Measurements from ENCODE around the gene SYCP2. TPM values are rescaled to one million over a fixed set of nuclear protein-coding genes. Genes with fewer than 3 reads are reported as not detected.

The SYCP2 gene
- total and polyA plus RNA-seq, 11 donors: 0.59 to 2.6 (median 1.1) TPM

DNA sequence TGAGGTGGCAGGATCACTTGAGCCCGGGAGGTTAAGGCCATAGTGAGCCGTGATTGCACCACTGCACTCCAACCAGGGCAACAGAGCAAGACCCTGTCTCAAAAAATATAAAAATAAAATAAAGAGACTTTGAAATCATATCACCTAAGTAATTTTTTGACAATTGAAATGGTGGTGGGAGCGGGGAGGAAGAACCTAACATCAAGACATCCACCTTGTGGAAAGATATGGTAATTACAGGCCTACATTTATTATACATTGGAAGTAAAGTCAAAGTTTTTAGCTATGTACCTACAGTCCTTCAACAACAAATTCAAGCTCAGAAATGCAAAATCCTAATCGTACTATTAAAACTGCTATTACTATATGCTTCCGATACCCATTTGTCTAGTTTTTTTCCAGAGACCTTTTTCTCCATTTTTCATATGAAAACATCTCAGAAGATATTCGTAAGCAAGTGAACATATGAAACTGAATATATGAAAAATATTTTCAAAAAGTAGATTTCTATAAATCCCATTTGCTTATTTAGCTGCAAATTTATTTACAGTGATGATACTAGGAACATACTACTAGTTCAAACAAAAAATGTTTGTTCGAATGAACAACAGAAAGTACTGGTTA lies 83.3 kb downstream of the SYCP2 start:
- DNase-seq (no peak), ATAC-seq (peak in 1 of 4 donors; percentile 20)
- H3K9me3 ChIP-seq: no peaks in the 10 kb centered on the region
- H3K4me3 ChIP-seq: no peak overlapping the region
- intact Hi-C loops (cut with DNase I): loop anchor here in 5 of 10 donors (1.0 to 2.0 kb wide), 2 partner anchors 67 kb away; no protein-coding TSS in a partner anchor
- WGBS, 4 donors: 67 to 72% (median 71%) methylated on average over 7 of the region's 7 CpGs
- H3K4me1 ChIP-seq: no peaks in the 10 kb centered on the region
- H3K36me3 ChIP-seq: peaks cover 0 to 3% (median 0%) of the 10 kb centered on the region in 9 donors
- no peak overlapping the region for H3K27ac ChIP-seq
- H3K27me3 ChIP-seq: no peaks in the 10 kb centered on the region
- TF ChIP-seq, protein P1, sequence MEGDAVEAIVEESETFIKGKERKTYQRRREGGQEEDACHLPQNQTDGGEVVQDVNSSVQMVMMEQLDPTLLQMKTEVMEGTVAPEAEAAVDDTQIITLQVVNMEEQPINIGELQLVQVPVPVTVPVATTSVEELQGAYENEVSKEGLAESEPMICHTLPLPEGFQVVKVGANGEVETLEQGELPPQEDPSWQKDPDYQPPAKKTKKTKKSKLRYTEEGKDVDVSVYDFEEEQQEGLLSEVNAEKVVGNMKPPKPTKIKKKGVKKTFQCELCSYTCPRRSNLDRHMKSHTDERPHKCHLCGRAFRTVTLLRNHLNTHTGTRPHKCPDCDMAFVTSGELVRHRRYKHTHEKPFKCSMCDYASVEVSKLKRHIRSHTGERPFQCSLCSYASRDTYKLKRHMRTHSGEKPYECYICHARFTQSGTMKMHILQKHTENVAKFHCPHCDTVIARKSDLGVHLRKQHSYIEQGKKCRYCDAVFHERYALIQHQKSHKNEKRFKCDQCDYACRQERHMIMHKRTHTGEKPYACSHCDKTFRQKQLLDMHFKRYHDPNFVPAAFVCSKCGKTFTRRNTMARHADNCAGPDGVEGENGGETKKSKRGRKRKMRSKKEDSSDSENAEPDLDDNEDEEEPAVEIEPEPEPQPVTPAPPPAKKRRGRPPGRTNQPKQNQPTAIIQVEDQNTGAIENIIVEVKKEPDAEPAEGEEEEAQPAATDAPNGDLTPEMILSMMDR (IDR thresholded peaks at IDR 0.05): peak; percentile 62 to 78 (median 72)
- no peak for TF ChIP-seq POLR2A (IDR thresholded peaks at IDR 0.05)

DNA sequence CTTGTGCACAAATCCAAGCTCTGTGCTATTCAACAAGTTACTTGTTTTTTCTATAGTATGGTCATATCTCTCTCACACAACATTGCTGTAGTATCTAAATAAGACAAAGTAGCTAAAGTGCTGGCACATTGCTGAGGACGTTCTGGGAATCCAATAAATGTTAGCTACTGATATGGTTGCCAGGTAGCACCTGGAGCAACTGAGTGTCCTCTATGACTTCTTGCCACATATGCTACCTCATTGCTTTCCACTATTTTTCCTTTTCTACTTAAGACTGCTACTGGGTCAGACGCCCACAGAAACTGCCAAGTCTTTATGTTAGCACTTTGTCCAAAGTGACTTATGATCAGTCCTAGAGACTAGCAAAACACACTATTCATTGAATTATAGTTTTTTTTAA lies 85.3 kb downstream of the SYCP2 start:
- Histone ChIP-seq H3K4me3 (no peak overlapping the region), H3K9me3 (no peaks in the 10 kb centered on the region), H3K27ac (no peak overlapping the region), H3K27me3 (no peaks in the 10 kb centered on the region), H3K4me1 (no peaks in the 10 kb centered on the region), H3K36me3 (peaks cover 0 to 3% (median 0%) of the 10 kb centered on the region in 9 donors)
- DNase-seq (no peak), ATAC-seq (peak in 1 of 4 donors; percentile 20)
- WGBS, 4 donors: 47 to 75% (median 64%) methylated on average over 2 of the region's 2 CpGs
- intact Hi-C loops (cut with DNase I): loop anchor here in 5 of 10 donors (2.0 to 5.0 kb wide), 3 partner anchors 63 to 66 kb away; no protein-coding TSS in a partner anchor
- no peak for TF ChIP-seq POLR2A (IDR thresholded peaks at IDR 0.05)
- TF ChIP-seq, protein P1 (IDR thresholded peaks at IDR 0.05): no peak

DNA sequence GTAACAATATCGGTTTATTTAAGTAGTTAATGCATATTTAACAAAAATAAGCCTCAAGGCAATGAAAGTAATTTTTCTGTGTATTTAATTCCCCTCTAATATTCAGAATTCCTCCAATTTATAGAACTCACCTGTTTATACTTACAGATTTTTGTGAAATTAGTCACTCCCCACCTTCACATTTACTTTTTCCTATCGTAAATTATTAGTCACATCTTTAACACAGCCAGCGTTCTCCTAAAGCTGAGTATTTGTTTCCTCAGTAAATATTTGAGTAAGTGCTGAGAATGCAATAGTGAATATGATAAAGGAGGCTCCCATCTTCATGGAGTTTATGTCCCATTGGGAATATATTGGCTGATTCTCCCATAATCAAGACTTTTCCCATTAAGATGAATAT lies 88.0 kb downstream of the SYCP2 start:
- no peaks in the 10 kb centered on the region for H3K27me3 ChIP-seq
- no peak overlapping the region for H3K27ac ChIP-seq
- H3K4me3 ChIP-seq: no peak overlapping the region
- DNase-seq (no peak), ATAC-seq (no peak)
- TF ChIP-seq POLR2A (IDR thresholded peaks at IDR 0.05): no peak
- TF ChIP-seq, protein P1 (IDR thresholded peaks at IDR 0.05): no peak
- intact Hi-C loops (cut with DNase I): loop anchor here in 2 of 10 donors (5.0 kb wide), 1 partner anchor 63 kb away; no protein-coding TSS in a partner anchor
- H3K4me1 ChIP-seq: peaks cover 0 to 6% (median 0%) of the 10 kb centered on the region in 12 donors
- peaks cover 0 to 3% (median 0%) of the 10 kb centered on the region in 9 donors for H3K36me3 ChIP-seq
- H3K9me3 ChIP-seq: no peaks in the 10 kb centered on the region
- 93 to 96% (median 95%) methylated on average over 3 of the region's 3 CpGs for WGBS, 4 donors

DNA sequence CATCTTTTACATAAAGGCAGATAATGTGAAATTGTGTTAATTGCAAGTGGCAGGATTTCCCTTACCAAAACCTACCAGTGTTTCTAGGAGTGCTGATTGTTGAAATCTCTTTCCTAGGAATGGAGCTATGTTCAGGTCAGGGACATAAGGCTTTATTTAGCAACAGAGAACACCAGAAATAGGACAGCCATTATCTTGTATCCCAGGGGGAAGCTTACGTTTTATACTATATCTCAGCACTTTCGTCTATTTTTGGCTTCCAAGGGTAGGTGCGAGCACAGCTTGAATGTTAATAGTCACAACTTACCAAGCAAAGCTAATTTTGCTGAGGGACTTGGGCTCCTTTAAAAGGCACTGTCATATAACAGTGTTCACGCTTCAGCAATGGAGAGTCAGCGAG lies 94.0 kb downstream of the SYCP2 start:
- TF ChIP-seq, protein P1 (IDR thresholded peaks at IDR 0.05): no peak
- no peak for TF ChIP-seq POLR2A (IDR thresholded peaks at IDR 0.05)
- peak; percentile 78 to 84 (median 80) for ATAC-seq
- WGBS, 4 donors: 38 to 63% (median 48%) methylated on average over 5 of the region's 5 CpGs
- DNase-seq: no peak
- Histone ChIP-seq H3K4me1 (peaks cover 0 to 48% (median 22%) of the 10 kb centered on the region in 12 donors), H3K36me3 (peaks cover 0 to 3% (median 0%) of the 10 kb centered on the region in 9 donors), H3K27me3 (no peaks in the 10 kb centered on the region), H3K4me3 (peak overlapping the region in 5 of 12 donors; percentile 2 to 17 (median 7)), H3K9me3 (no peaks in the 10 kb centered on the region), H3K27ac (peak overlapping the region in 10 of 12 donors; percentile 1 to 80 (median 65))
- intact Hi-C loops (cut with DNase I): loop anchor here in 2 of 10 donors (10.0 kb wide), 1 partner anchor 255 kb away; no protein-coding TSS in a partner anchor

Measured in heart left ventricle (tissue), 16 donors.